GM18505 (cell line): ENCODE results near the gene HRH1.

Experiments
- ATAC-seq: cut with Tn5 transposase; IDR thresholded peaks from one replicate; pipeline ENCODE4 v1.9.1; 2021; ENCODE audit not compliant: unreplicated experiment
- POLR2A ChIP-seq: IDR thresholded peaks from 4 replicates; pipeline ENCODE4 v1.6.1; 2011; ENCODE audit warnings: borderline replicate concordance; ENCODE audit not compliant: insufficient read depth, insufficient read length; ENCODE audit errors: extremely low read depth

Gene HRH1

GRCh38 chr3:11236588-11237461 lies 82.5 kb downstream of the HRH1 start:
- no peak for ATAC-seq
- TF ChIP-seq POLR2A, result no peak

GRCh38 chr3:11238060-11238459 lies 83.8 kb downstream of the HRH1 start:
- no peak for TF ChIP-seq POLR2A

GRCh38 chr3:11238880-11239279 lies 84.6 kb downstream of the HRH1 start:
- no peak for TF ChIP-seq POLR2A
- ATAC-seq, result no peak

More at GRCh38 chr3:11238060-11238459, 83.8 kb downstream of the HRH1 start:
- no peak for ATAC-seq

DNA sequence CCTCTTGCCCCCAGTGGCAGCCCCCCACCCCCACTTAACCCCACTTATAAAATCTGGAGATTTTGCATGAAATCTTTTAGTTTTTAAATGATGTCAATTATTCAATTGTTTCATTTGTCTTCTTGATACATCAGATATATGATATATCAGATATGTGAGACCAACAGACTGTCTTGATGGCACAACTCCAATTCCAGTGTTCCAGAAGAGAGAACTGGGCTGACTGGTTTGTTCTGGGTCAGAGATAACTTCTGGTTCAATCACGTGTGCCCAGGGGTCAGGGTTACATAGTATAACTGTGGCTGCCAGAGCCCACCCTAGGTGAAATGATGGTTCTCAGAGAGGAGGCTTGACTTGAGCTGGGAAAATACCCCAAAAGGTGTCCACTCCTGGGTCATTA lies 85.5 kb downstream of the HRH1 start:
- TF ChIP-seq POLR2A, result no peak
- ATAC-seq, result no peak

DNA sequence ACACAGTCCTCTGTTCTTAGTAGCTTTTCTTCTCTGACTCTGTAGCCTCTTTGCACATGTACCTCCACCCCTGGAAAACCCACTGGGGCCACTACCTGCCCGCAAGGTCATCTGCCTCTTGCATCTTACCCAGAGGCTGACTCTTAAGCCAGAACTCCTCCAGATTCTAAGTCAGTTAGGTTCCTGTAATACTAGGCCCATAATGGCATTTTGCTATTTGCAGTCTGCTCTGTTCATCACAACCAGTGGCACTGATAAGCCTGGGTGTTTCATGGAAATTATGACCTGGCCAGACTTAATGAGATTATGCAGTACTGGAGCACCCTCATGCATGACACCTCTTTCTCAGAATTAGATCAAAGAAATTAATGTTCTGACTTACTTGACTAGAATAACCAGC lies 86.2 kb downstream of the HRH1 start:
- ATAC-seq, result no peak
- no peak for TF ChIP-seq POLR2A

- no peak for TF ChIP-seq POLR2A
- ATAC-seq, result no peak
Observed at GRCh38 chr3:11244121-11244677, 89.9 kb downstream of the HRH1 start.

DNA sequence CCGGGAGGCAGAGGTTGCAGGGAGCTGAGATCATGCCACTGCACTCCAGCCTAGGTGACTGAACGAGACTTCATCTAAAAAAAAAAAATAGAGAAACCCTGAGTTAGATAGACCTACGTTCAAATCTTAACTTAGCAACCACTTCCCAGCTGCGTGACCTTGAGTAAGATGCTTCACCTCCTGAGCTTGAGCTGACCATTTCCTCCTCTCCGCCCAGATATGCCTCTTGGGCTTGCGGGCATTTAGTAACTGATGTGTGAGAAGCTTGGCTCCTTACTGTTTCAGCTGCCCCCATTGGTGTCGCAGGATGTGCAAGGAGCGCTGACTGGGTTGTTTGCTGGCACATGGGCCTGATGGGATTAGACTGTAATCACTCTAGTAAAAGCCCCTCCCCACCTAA lies 91.0 kb downstream of the HRH1 start:
- TF ChIP-seq POLR2A, result no peak
- ATAC-seq, result no peak

GRCh38 chr3:11245827-11246662 lies 91.8 kb downstream of the HRH1 start:
- no peak for TF ChIP-seq POLR2A
- no peak for ATAC-seq

- no peak for TF ChIP-seq POLR2A
- no peak for ATAC-seq
Observed at GRCh38 chr3:11246663-11246970, 92.3 kb downstream of the HRH1 start.

DNA sequence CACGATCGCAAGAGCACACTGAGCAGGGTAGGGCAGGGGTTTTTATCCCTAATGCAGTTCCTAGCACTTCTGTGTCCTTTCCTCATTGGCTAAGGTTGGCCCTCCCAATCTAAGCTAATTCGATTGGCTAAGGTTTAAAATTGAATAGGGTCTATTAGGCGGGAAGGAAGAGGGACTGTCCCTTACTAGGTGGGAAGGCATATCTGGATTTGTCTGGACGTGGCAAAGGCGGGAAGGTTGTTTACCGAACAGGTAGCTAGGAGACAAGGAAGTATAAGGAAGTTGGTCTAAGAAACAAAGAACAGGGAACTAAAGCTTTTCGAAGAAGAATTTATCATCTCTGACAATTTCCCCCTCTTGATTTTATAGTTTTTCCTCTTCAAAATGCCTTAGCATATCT lies 93.1 kb downstream of the HRH1 start:
- TF ChIP-seq POLR2A, result no peak
- ATAC-seq, result no peak

DNA sequence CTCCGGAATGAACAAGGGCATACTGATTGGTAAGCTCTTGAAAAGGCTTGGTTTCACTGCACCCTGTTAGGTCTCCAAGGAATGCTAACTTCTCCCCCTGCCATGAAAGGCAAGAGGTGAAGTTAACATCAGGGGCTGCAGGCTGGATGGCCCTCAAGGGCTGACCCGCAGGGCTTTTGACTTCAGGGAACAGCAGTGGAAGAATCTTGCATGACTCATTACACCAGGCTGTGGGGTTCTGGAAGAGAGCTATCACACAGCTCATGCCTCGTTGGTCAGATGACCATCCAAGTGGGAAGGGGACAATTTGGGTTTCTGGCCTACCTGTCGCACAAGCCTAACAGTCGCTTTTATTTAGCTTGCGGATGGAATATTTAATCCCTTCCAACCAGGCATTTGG lies 94.3 kb downstream of the HRH1 start:
- ATAC-seq, result no peak
- no peak for TF ChIP-seq POLR2A

- TF ChIP-seq POLR2A, result no peak
- ATAC-seq, result no peak
Observed at GRCh38 chr3:11250902-11251806, 96.9 kb downstream of the HRH1 start.

GRCh38 chr3:11251807-11252176 lies 97.5 kb downstream of the HRH1 start:
- no peak for TF ChIP-seq POLR2A
- no peak for ATAC-seq
